ENCODE results near the gene WFDC10B.
A peak's percentile ranks its signal among the peaks of the same experiment; 100 is the strongest.
"Not testable (repeated sequence)": the region's sequence is repeated elsewhere in the genome, so short reads cannot be mapped to it uniquely, and the experiment has no call there.

WFDC10B gene

GRCh38 chr20:45695496-45695895 lies 9.3 kb downstream of the WFDC10B start:
- in situ Hi-C loops (cut with MboI; ENCODE audit: low sequenced_read_pairs) = no loop called here
- H3K4me3 ChIP-seq = no peak overlapping the region
- no peaks in the 10 kb centered on the region for H3K27me3 ChIP-seq (ENCODE audit: low read depth)
- H3K9me3 ChIP-seq = no peaks in the 10 kb centered on the region
- DNase-seq (ENCODE audit: low spot score in 2 of 2) = no peak
- no peaks in the 10 kb centered on the region for H3K4me1 ChIP-seq
- H3K36me3 ChIP-seq (replicated peaks) = no peaks in the 10 kb centered on the region

GRCh38 chr20:45693346-45693745 lies 11.5 kb downstream of the WFDC10B start:
- H3K9me3 ChIP-seq; H3K27me3 ChIP-seq (ENCODE audit: low read depth); H3K4me3 ChIP-seq; DNase-seq (ENCODE audit: low spot score in 2 of 2); H3K4me1 ChIP-seq; in situ Hi-C loops (cut with MboI; ENCODE audit: low sequenced_read_pairs); H3K36me3 ChIP-seq (replicated peaks): not testable (repeated sequence)

- Histone ChIP-seq H3K9me3 (no peaks in the 10 kb centered on the region), H3K4me3 (no peak overlapping the region), H3K36me3 (replicated peaks) (no peaks in the 10 kb centered on the region), H3K4me1 (no peaks in the 10 kb centered on the region), H3K27me3 (ENCODE audit: low read depth) (no peaks in the 10 kb centered on the region)
- in situ Hi-C loops (cut with MboI; ENCODE audit: low sequenced_read_pairs) = no loop called here
- DNase-seq (ENCODE audit: low spot score in 2 of 2) = no peak
Measured at GRCh38 chr20:45685896-45686295, 18.9 kb downstream of the WFDC10B start.

- in situ Hi-C loops (cut with MboI; ENCODE audit: low sequenced_read_pairs) = no loop called here
- Histone ChIP-seq H3K4me1 (no peaks in the 10 kb centered on the region), H3K36me3 (replicated peaks) (no peaks in the 10 kb centered on the region), H3K4me3 (no peak overlapping the region), H3K9me3 (no peaks in the 10 kb centered on the region), H3K27me3 (ENCODE audit: low read depth) (no peaks in the 10 kb centered on the region)
- no peak for DNase-seq (ENCODE audit: low spot score in 2 of 2)
Measured at GRCh38 chr20:45679650-45680049, 25.2 kb downstream of the WFDC10B start.

GRCh38 chr20:45672765-45673164 lies 32.1 kb downstream of the WFDC10B start:
- H3K27me3 ChIP-seq (ENCODE audit: low read depth) = no peaks in the 10 kb centered on the region
- no peaks in the 10 kb centered on the region; the same call in 1 of the 2 replicates for H3K9me3 ChIP-seq
- H3K4me3 ChIP-seq = no peak overlapping the region
- in situ Hi-C loops (cut with MboI; ENCODE audit: low sequenced_read_pairs) = no loop called here
- no peak for DNase-seq (ENCODE audit: low spot score in 2 of 2)
- H3K36me3 ChIP-seq (replicated peaks) = no peaks in the 10 kb centered on the region
- H3K4me1 ChIP-seq = no peaks in the 10 kb centered on the region

GRCh38 chr20:45670139-45670538 lies 34.7 kb downstream of the WFDC10B start, which contains the start of gene WFDC11:
WFDC11 (minus strand) TSS chr20:45670239; CDS start chr20:45650600, 19,639 bp downstream.
- no peaks in the 10 kb centered on the region for H3K4me1 ChIP-seq
- no peaks in the 10 kb centered on the region; the same call in 1 of the 2 replicates for H3K9me3 ChIP-seq
- in situ Hi-C loops (cut with MboI; ENCODE audit: low sequenced_read_pairs) = no loop called here
- H3K27me3 ChIP-seq (ENCODE audit: low read depth) = no peaks in the 10 kb centered on the region
- DNase-seq (ENCODE audit: low spot score in 2 of 2) = no peak
- H3K36me3 ChIP-seq (replicated peaks) = no peaks in the 10 kb centered on the region
- H3K4me3 ChIP-seq = no peak within 1 kb of the TSS

GRCh38 chr20:45657038-45657437 lies 47.8 kb downstream of the WFDC10B start:
- H3K4me3 ChIP-seq; H3K36me3 ChIP-seq (replicated peaks); H3K27me3 ChIP-seq (ENCODE audit: low read depth); in situ Hi-C loops (cut with MboI; ENCODE audit: low sequenced_read_pairs); H3K9me3 ChIP-seq; H3K4me1 ChIP-seq; DNase-seq (ENCODE audit: low spot score in 2 of 2): not testable (repeated sequence)

GRCh38 chr20:45651726-45652125 lies 53.1 kb downstream of the WFDC10B start:
- H3K4me3 ChIP-seq; in situ Hi-C loops (cut with MboI; ENCODE audit: low sequenced_read_pairs); H3K9me3 ChIP-seq; H3K4me1 ChIP-seq; H3K36me3 ChIP-seq (replicated peaks); H3K27me3 ChIP-seq (ENCODE audit: low read depth): not testable (repeated sequence)
- DNase-seq (ENCODE audit: low spot score in 2 of 2) = peak in 1 of 2 experiments; percentile 12

- in situ Hi-C loops (cut with MboI; ENCODE audit: low sequenced_read_pairs) = no loop called here
- no peak for DNase-seq (ENCODE audit: low spot score in 2 of 2)
- Histone ChIP-seq H3K36me3 (replicated peaks) (no peaks in the 10 kb centered on the region), H3K4me3 (no peak overlapping the region), H3K9me3 (no peaks in the 10 kb centered on the region), H3K4me1 (no peaks in the 10 kb centered on the region), H3K27me3 (ENCODE audit: low read depth) (no peaks in the 10 kb centered on the region)
Measured at GRCh38 chr20:45649312-45649863, 55.4 kb downstream of the WFDC10B start.

GRCh38 chr20:45647441-45648050 lies 57.3 kb downstream of the WFDC10B start:
- Histone ChIP-seq H3K9me3 (no peaks in the 10 kb centered on the region), H3K36me3 (replicated peaks) (no peaks in the 10 kb centered on the region), H3K27me3 (ENCODE audit: low read depth) (no peaks in the 10 kb centered on the region), H3K4me1 (no peaks in the 10 kb centered on the region), H3K4me3 (no peak overlapping the region)
- no peak for DNase-seq (ENCODE audit: low spot score in 2 of 2)
- in situ Hi-C loops (cut with MboI; ENCODE audit: low sequenced_read_pairs) = no loop called here

GRCh38 chr20:45646875-45647274 lies 57.9 kb downstream of the WFDC10B start:
- H3K4me3 ChIP-seq = no peak overlapping the region

GRCh38 chr20:45645869-45646268 lies 59.0 kb downstream of the WFDC10B start:
- H3K4me1 ChIP-seq; H3K36me3 ChIP-seq (replicated peaks); in situ Hi-C loops (cut with MboI; ENCODE audit: low sequenced_read_pairs); H3K27me3 ChIP-seq (ENCODE audit: low read depth); DNase-seq (ENCODE audit: low spot score in 2 of 2); H3K4me3 ChIP-seq; H3K9me3 ChIP-seq: not testable (repeated sequence)

More at GRCh38 chr20:45646875-45647274, 57.9 kb downstream of the WFDC10B start:
- in situ Hi-C loops (cut with MboI; ENCODE audit: low sequenced_read_pairs) = no loop called here
- Histone ChIP-seq H3K9me3 (no peaks in the 10 kb centered on the region), H3K27me3 (ENCODE audit: low read depth) (no peaks in the 10 kb centered on the region), H3K4me1 (no peaks in the 10 kb centered on the region), H3K36me3 (replicated peaks) (no peaks in the 10 kb centered on the region)
- DNase-seq (ENCODE audit: low spot score in 2 of 2) = no peak

- in situ Hi-C loops (cut with MboI; ENCODE audit: low sequenced_read_pairs); H3K27me3 ChIP-seq (ENCODE audit: low read depth); DNase-seq (ENCODE audit: low spot score in 2 of 2); H3K4me3 ChIP-seq; H3K36me3 ChIP-seq (replicated peaks); H3K4me1 ChIP-seq; H3K9me3 ChIP-seq: not testable (repeated sequence)
Measured at GRCh38 chr20:45641076-45641475, 63.7 kb downstream of the WFDC10B start.

GRCh38 chr20:45639687-45640086 lies 65.1 kb downstream of the WFDC10B start:
- in situ Hi-C loops (cut with MboI; ENCODE audit: low sequenced_read_pairs) = no loop called here
- no peaks in the 10 kb centered on the region for H3K27me3 ChIP-seq (ENCODE audit: low read depth)

GRCh38 chr20:45636513-45636912 lies 68.3 kb downstream of the WFDC10B start:
- H3K4me3 ChIP-seq = no peak overlapping the region
- in situ Hi-C loops (cut with MboI; ENCODE audit: low sequenced_read_pairs) = no loop called here
- H3K9me3 ChIP-seq = no peaks in the 10 kb centered on the region
- no peaks in the 10 kb centered on the region for H3K27me3 ChIP-seq (ENCODE audit: low read depth)
- no peaks in the 10 kb centered on the region for H3K4me1 ChIP-seq
- H3K36me3 ChIP-seq (replicated peaks) = no peaks in the 10 kb centered on the region
- DNase-seq (ENCODE audit: low spot score in 2 of 2) = no peak

More at GRCh38 chr20:45639687-45640086, 65.1 kb downstream of the WFDC10B start:
- no peaks in the 10 kb centered on the region for H3K4me1 ChIP-seq
- DNase-seq (ENCODE audit: low spot score in 2 of 2) = no peak
- H3K36me3 ChIP-seq (replicated peaks) = no peaks in the 10 kb centered on the region
- H3K4me3 ChIP-seq = no peak overlapping the region
- no peaks in the 10 kb centered on the region for H3K9me3 ChIP-seq
